ENCODE data around the gene GYPC.
A peak's percentile ranks its signal among the peaks of the same experiment; 100 is the strongest.

Gene GYPC

GRCh38 chr2:126736133-126736874 lies 80.3 kb downstream of the GYPC start:
- no peak for DNase-seq

DNA sequence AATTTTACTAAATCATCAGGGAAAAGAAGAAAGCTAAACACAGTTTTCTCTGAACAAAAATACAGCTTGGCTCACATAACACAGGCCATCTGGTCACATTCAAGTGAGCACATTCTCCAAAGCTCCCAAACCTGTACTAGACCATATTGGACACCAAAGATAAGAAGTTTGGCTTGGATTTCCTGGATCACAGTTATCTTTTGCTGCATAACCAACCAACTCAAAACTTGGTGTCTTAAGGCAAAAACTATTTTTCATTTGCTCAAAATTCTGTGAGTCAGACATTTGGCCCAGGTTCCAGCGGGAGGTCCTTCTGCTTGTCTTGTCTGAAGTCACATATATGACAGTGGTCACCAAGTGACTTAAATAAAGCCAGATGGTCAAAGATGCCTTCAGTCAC lies 83.2 kb downstream of the GYPC start:
- DNase-seq = peak; percentile 27

DNA sequence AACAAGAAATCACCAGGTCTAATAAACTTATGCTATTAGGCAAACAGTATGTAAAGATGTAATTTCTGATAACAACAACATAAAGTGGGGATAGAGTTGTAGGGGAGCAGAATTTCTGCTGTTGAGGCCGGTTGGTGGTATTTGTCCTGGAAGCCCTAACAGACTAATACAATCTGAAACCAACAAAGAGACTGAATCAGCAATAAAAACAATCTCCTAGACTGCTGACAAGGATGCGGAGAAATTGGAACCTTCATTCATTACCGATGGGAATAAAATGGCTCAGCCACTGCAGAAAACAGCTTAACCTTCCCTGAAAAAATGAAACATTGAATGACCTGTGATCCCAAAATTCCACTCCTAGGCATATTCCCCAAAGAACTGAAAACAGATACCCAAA lies 88.7 kb downstream of the GYPC start:
- no peak for DNase-seq

All from DMS 273 treated with DMSO at 0.1 percent for 48 hours (cell line).